Bone marrow (tissue), 2 donors: ENCODE measurements around the gene CRAT.
A peak's percentile ranks its signal among the peaks of the same experiment; 100 is the strongest.
"Not testable (repeated sequence)": the region's sequence is repeated elsewhere in the genome, so short reads cannot be mapped to it uniquely, and the experiment has no call there.

ENCODE experiments used
- DNase-seq, 2 donors: peaks; one replicate each; lab custom pipeline; 2025; lab: John Stamatoyannopoulos, UW

CRAT gene

GRCh38 chr9:129138476-129139232 is 28.1 kb upstream of the CRAT start:
- DNase-seq = no peak

- no peak for DNase-seq
These were observed 27.5 kb upstream of the CRAT start for GRCh38 chr9:129138144-129138462.

GRCh38 chr9:129137292-129138143 is 26.9 kb upstream of the CRAT start:
- DNase-seq = no peak

- no peak for DNase-seq
These were observed 25.9 kb upstream of the CRAT start for GRCh38 chr9:129136446-129137035.

GRCh38 chr9:129135476-129135875 is 24.9 kb upstream of the CRAT start:
- no peak for DNase-seq

GRCh38 chr9:129133082-129133481 is 22.5 kb upstream of the CRAT start:
- DNase-seq = no peak

- DNase-seq = peak; percentile 40 to 58
These were observed 20.9 kb upstream of the CRAT start for GRCh38 chr9:129131300-129132145.

- no peak for DNase-seq
These were observed 20.2 kb upstream of the CRAT start for GRCh38 chr9:129130791-129131190.

- DNase-seq = not testable (repeated sequence)
These were observed 19.7 kb upstream of the CRAT start for GRCh38 chr9:129130271-129130670.

GRCh38 chr9:129128689-129129088 is 18.1 kb upstream of the CRAT start:
- DNase-seq = no peak

- no peak for DNase-seq
These were observed 16.4 kb upstream of the CRAT start for GRCh38 chr9:129126749-129127618.

- no peak for DNase-seq
These were observed 14.9 kb upstream of the CRAT start for GRCh38 chr9:129125478-129125877.

- DNase-seq = no peak
These were observed 14.0 kb upstream of the CRAT start for GRCh38 chr9:129124506-129125069.

- DNase-seq = not testable (repeated sequence)
These were observed 12.4 kb upstream of the CRAT start for GRCh38 chr9:129122976-129123375.

- DNase-seq = no peak
These were observed 11.5 kb upstream of the CRAT start for GRCh38 chr9:129122133-129122532.

- DNase-seq = no peak
These were observed 10.9 kb upstream of the CRAT start for GRCh38 chr9:129121483-129121882.

- no peak for DNase-seq
These were observed 8.2 kb upstream of the CRAT start for GRCh38 chr9:129118799-129119198.

GRCh38 chr9:129113645-129114304 is 3.2 kb upstream of the CRAT start:
- DNase-seq = no peak

- DNase-seq = not testable (repeated sequence)
These were observed 1.9 kb upstream of the CRAT start for GRCh38 chr9:129112526-129112925.

GRCh38 chr9:129111528-129112151 is 1.0 kb upstream of the CRAT start:
- peak; percentile 3 to 52 for DNase-seq
